T-cell (primary cell): ENCODE data around the gene FAM177B. TPM values are rescaled to one million over a fixed set of nuclear protein-coding genes. Genes with fewer than 3 reads are reported as not detected.
A peak's percentile ranks its signal among the peaks of the same experiment; 100 is the strongest.
"Not testable (repeated sequence)": the region's sequence is repeated elsewhere in the genome, so short reads cannot be mapped to it uniquely, and the experiment has no call there.

Experiments used
- ATAC-seq, 4 experiments: fragments of 200-7000 bp in 3 of 4; fragments of 150-1000 bp in 1 of 4; cut with Tn5 transposase; replicated peaks in 1 of 4; 1 replicate in 3 of 4; 2 replicates in 1 of 4; pipeline ENCODE4 v1.10.0; 2021; ENCODE audit warnings: moderate library complexity in 3 of 4, mild to moderate bottlenecking in 2 of 4, moderate number of reproducible peaks in 1 of 4
- CTCF ChIA-PET, 2 donors: fragments of 300-600 bp; sonication (Branson Sonifier 250); formaldehyde crosslinking; loops; one replicate each; lab custom pipeline; 2022; ENCODE audit warnings: antibody characterized with exemption in 2 of 2; lab: Charles Lee
- POLR2A ChIA-PET, 2 donors: fragments of 300-600 bp; sonication (Branson Sonifier 250); formaldehyde crosslinking; loops; one replicate each; lab custom pipeline; 2022; ENCODE audit warnings: antibody characterized with exemption in 2 of 2; lab: Charles Lee
- DNase-seq, 35 experiments: peaks; one replicate each; pipeline versions ENCODE4 v3.0.0 to v3.0.0-alpha.2; 2013 to 2023
- H3K27ac ChIP-seq: one replicate; pipeline ENCODE4 v1.5.1; 2013; ENCODE audit warnings: low read length
- H3K27me3 ChIP-seq, 2 experiments: replicated peaks in 1 of 2; 1 replicate in 1 of 2; 2 replicates in 1 of 2; pipeline versions ENCODE4 v1.6.1 to v1.7.0; 2013; ENCODE audit warnings: low read length in 1 of 2, mixed read lengths in 1 of 2; ENCODE audit not compliant: control insufficient read depth in 2 of 2, insufficient read depth in 2 of 2; ENCODE audit errors: extremely low read depth in 1 of 2
- H3K36me3 ChIP-seq, 2 donors: 1 replicate in 1 of 2; 2 replicates in 1 of 2; pipeline versions ENCODE4 v1.6.1 to v1.7.0; 2013; ENCODE audit warnings: low read length in 1 of 2; ENCODE audit not compliant: control insufficient read depth in 2 of 2, insufficient read depth in 1 of 2; ENCODE audit errors: extremely low read depth in 1 of 2
- H3K4me1 ChIP-seq, 2 experiments: 1 replicate in 1 of 2; 2 replicates in 1 of 2; pipeline versions ENCODE4 v1.6.1 to v1.7.0; 2013; ENCODE audit warnings: low read length in 2 of 2, mixed read lengths in 1 of 2; ENCODE audit not compliant: insufficient read depth in 2 of 2, control insufficient read depth in 1 of 2; ENCODE audit errors: extremely low read depth in 1 of 2
- H3K4me3 ChIP-seq, 2 donors: 1 replicate in 1 of 2; 2 replicates in 1 of 2; pipeline versions ENCODE4 v1.5.1 to v1.7.0; 2013; ENCODE audit warnings: mild to moderate bottlenecking in 2 of 2, low read length in 1 of 2, moderate library complexity in 1 of 2; ENCODE audit not compliant: control insufficient read depth in 1 of 2; ENCODE audit errors: extremely low read depth in 1 of 2
- H3K9me3 ChIP-seq: 2 replicates; pipeline ENCODE4 v1.7.0; 2013
- H3K27ac Mint-ChIP-seq, 2 donors: one replicate each; pipeline ENCODE4 v1.8.0; 2020 to 2021; ENCODE audit warnings: mild to moderate bottlenecking in 2 of 2, mixed read lengths in 2 of 2
- H3K27me3 Mint-ChIP-seq, 2 donors: one replicate each; pipeline ENCODE4 v1.8.0; 2021 to 2022; ENCODE audit warnings: mixed read lengths in 2 of 2
- H3K36me3 Mint-ChIP-seq: one replicate; pipeline ENCODE4 v1.8.0; 2021; ENCODE audit warnings: mixed read lengths
- H3K4me1 Mint-ChIP-seq, 3 donors: one replicate each; pipeline ENCODE4 v1.8.0; 2020 to 2022; ENCODE audit warnings: mixed read lengths in 3 of 3, mild to moderate bottlenecking in 1 of 3
- H3K4me3 Mint-ChIP-seq, 3 donors: one replicate each; pipeline ENCODE4 v1.8.0; 2020 to 2022; ENCODE audit warnings: mild to moderate bottlenecking in 3 of 3, mixed read lengths in 3 of 3, moderate library complexity in 3 of 3
- H3K9me3 Mint-ChIP-seq, 3 donors: one replicate each; pipeline ENCODE4 v1.8.0; 2020 to 2022; ENCODE audit warnings: mixed read lengths in 3 of 3
- WGBS: methylation state at CpG from one replicate; pipeline ENCODE4 v1.1.5; 2013; ENCODE audit warnings: missing lambda C conversion rate; ENCODE audit not compliant: insufficient coverage; 5-methylcytosine and 5-hydroxymethylcytosine counted together
- total RNA-seq, 35 experiments: library from RNA in 6 of 35; stranded (reverse) in 6 of 35; fragments of 120-200 nt in 1 of 35; gene quantifications; one replicate each; pipeline versions ENCODE4 v1.2.1 to v1.2.4 and lab custom pipeline; 2013 to 2026

Gene FAM177B
- total RNA-seq, 5 donors from 2014 or later (not counting 1 experiment from before 2014, with no cell fraction given) = 0.58 to 3.3 (median 0.60) TPM

GRCh38 chr1:222732216-222733159, 4.5 kb upstream of the FAM177B start:
- Histone ChIP-seq H3K27me3 (no peaks in the 10 kb centered on the region), H3K36me3 (peaks cover 0 to 67% of the 10 kb centered on the region in 2 donors), H3K4me1 (no peaks in the 10 kb centered on the region), H3K9me3 (no peaks in the 10 kb centered on the region), H3K4me3 (no peak overlapping the region), H3K27ac (no peak overlapping the region)
- POLR2A ChIA-PET = interaction anchor here in 1 of 2 donors (0.6 kb wide), 2 partner anchors 17 to 32 kb away, joined by 3 to 4 read pairs; no protein-coding TSS in a partner anchor
- ATAC-seq (no peak), DNase-seq (no peak)
- H3K9me3 Mint-ChIP-seq = no peaks in the 10 kb centered on the region
- peaks cover 0 to 15% (median 5%) of the 10 kb centered on the region in 3 donors for H3K4me1 Mint-ChIP-seq
- H3K4me3 Mint-ChIP-seq = no peak overlapping the region
- no CpG with 5 or more reads among the region's 3 CpGs for WGBS
- H3K36me3 Mint-ChIP-seq = peaks cover 49% of the 10 kb centered on the region
- H3K27me3 Mint-ChIP-seq = no peaks in the 10 kb centered on the region
- H3K27ac Mint-ChIP-seq = peak overlapping the region; percentile 12 to 50
- CTCF ChIA-PET = interaction anchor here in 1 of 2 donors (0.6 to 1.3 kb wide), 2 partner anchors 19 to 391 kb away, joined by 4 read pairs; no protein-coding TSS in a partner anchor

GRCh38 chr1:222734740-222735139, 2.3 kb upstream of the FAM177B start:
- WGBS = no CpG with 5 or more reads among the region's 1 CpG
- Mint-ChIP-seq H3K36me3 (peaks cover 30% of the 10 kb centered on the region), H3K27ac (peak overlapping the region in 1 of 2 donors; percentile 61), H3K9me3 (no peaks in the 10 kb centered on the region), H3K4me3 (no peak overlapping the region), H3K4me1 (peaks cover 0 to 13% (median 5%) of the 10 kb centered on the region in 3 donors), H3K27me3 (no peaks in the 10 kb centered on the region)
- ATAC-seq (no peak), DNase-seq (no peak)
- ChIA-PET POLR2A (no interaction called here), CTCF (interaction anchor here in 1 of 2 donors (0.7 kb wide), 1 partner anchor 80 kb away, joined by 3 read pairs; no protein-coding TSS in a partner anchor)
- H3K9me3 ChIP-seq = no peaks in the 10 kb centered on the region
- no peaks in the 10 kb centered on the region for H3K27me3 ChIP-seq
- H3K4me3 ChIP-seq = no peak overlapping the region
- H3K4me1 ChIP-seq = no peaks in the 10 kb centered on the region
- peaks cover 0 to 49% of the 10 kb centered on the region in 2 donors for H3K36me3 ChIP-seq
- H3K27ac ChIP-seq = no peak overlapping the region

- peaks cover 0 to 31% of the 10 kb centered on the region in 2 donors for H3K36me3 ChIP-seq
- Mint-ChIP-seq H3K27me3 (no peaks in the 10 kb centered on the region), H3K4me1 (peaks cover 0 to 8% (median 4%) of the 10 kb centered on the region in 3 donors), H3K4me3 (no peak overlapping the region), H3K9me3 (no peaks in the 10 kb centered on the region), H3K36me3 (peaks cover 19% of the 10 kb centered on the region), H3K27ac (no peak overlapping the region)
- ATAC-seq = no peak
- CTCF ChIA-PET = no interaction called here
- H3K4me3 ChIP-seq = no peak overlapping the region
- POLR2A ChIA-PET = interaction anchor here in 1 of 2 donors (0.7 kb wide), 1 partner anchor 282 kb away, joined by 3 read pairs; no protein-coding TSS in a partner anchor
- no peak overlapping the region for H3K27ac ChIP-seq
- no peaks in the 10 kb centered on the region for H3K27me3 ChIP-seq
- H3K4me1 ChIP-seq = no peaks in the 10 kb centered on the region
- no peak for DNase-seq
- WGBS = no CpG with 5 or more reads among the region's 5 CpGs
- no peaks in the 10 kb centered on the region for H3K9me3 ChIP-seq
Observed at GRCh38 chr1:222736470-222736869, 532 bp upstream of the FAM177B start.

- DNase-seq (no peak), ATAC-seq (no peak)
- Histone ChIP-seq H3K4me1 (no peaks in the 10 kb centered on the region), H3K36me3 (peaks cover 0 to 9% of the 10 kb centered on the region in 2 donors), H3K27me3 (no peaks in the 10 kb centered on the region), H3K9me3 (no peaks in the 10 kb centered on the region), H3K4me3 (no peak overlapping the region), H3K27ac (no peak overlapping the region)
- Mint-ChIP-seq H3K27me3 (no peaks in the 10 kb centered on the region), H3K27ac (no peak overlapping the region), H3K36me3 (peaks cover 5% of the 10 kb centered on the region), H3K4me1 (no peaks in the 10 kb centered on the region), H3K4me3 (no peak overlapping the region), H3K9me3 (no peaks in the 10 kb centered on the region)
- ChIA-PET POLR2A (no interaction called here), CTCF (interaction anchor here (0.5 to 1.6 kb wide), 6 partner anchors 11 to 394 kb away, joined by 3 to 5 read pairs (median 3); no protein-coding TSS in a partner anchor)
- no CpG with 5 or more reads among the region's 2 CpGs for WGBS
Observed at GRCh38 chr1:222739465-222739864, 2.5 kb downstream of the FAM177B start.

GRCh38 chr1:222739929-222740328, 2.9 kb downstream of the FAM177B start:
- Histone ChIP-seq H3K36me3 (peaks cover 0 to 9% of the 10 kb centered on the region in 2 donors), H3K27ac (no peak overlapping the region), H3K4me1 (no peaks in the 10 kb centered on the region), H3K4me3 (no peak overlapping the region), H3K9me3 (no peaks in the 10 kb centered on the region), H3K27me3 (no peaks in the 10 kb centered on the region)
- DNase-seq (no peak), ATAC-seq (no peak)
- Mint-ChIP-seq H3K4me3 (no peak overlapping the region), H3K4me1 (no peaks in the 10 kb centered on the region), H3K36me3 (peaks cover 3% of the 10 kb centered on the region), H3K9me3 (no peaks in the 10 kb centered on the region), H3K27me3 (no peaks in the 10 kb centered on the region), H3K27ac (no peak overlapping the region)
- ChIA-PET CTCF (interaction anchor here in 1 of 2 donors (1.0 kb wide), 1 partner anchor 384 kb away, joined by 3 read pairs; no protein-coding TSS in a partner anchor), POLR2A (interaction anchor here in 1 of 2 donors (0.6 kb wide), 1 partner anchor 80 kb away, joined by 3 read pairs; no protein-coding TSS in a partner anchor)
- no CpG with 5 or more reads among the region's 1 CpG for WGBS

GRCh38 chr1:222741630-222742457, 4.8 kb downstream of the FAM177B start:
- H3K27me3 ChIP-seq, H3K4me3 Mint-ChIP-seq, H3K36me3 Mint-ChIP-seq, H3K27me3 Mint-ChIP-seq, H3K4me1 ChIP-seq, H3K36me3 ChIP-seq, H3K27ac Mint-ChIP-seq, DNase-seq, H3K9me3 Mint-ChIP-seq, H3K4me1 Mint-ChIP-seq, H3K4me3 ChIP-seq, H3K27ac ChIP-seq, POLR2A ChIA-PET, ATAC-seq, H3K9me3 ChIP-seq: not testable (repeated sequence)
- CTCF ChIA-PET = interaction anchor here in 1 of 2 donors (0.7 kb wide), 1 partner anchor 730 kb away, joined by 3 read pairs; no protein-coding TSS in a partner anchor
- WGBS = no CpG with 5 or more reads among the region's 5 CpGs
